Transverse colon (tissue), 4 donors: ENCODE results near the gene DHRSX. TPM values are rescaled to one million over a fixed set of nuclear protein-coding genes. Genes with fewer than 3 reads are reported as not detected.

Experiments used
- DNase-seq: peaks from one replicate; pipeline ENCODE4 v3.0.0-alpha.2; 2019
- H3K27ac ChIP-seq, 4 donors: fragments of 200-600 bp; sonication (generic); 2 replicates each; pipeline ENCODE4 v1.5.1; 2016 to 2018; ENCODE audit warnings: inconsistent platforms in 4 of 4
- H3K27me3 ChIP-seq: fragments of 200-600 bp; sonication (generic); 2 replicates; pipeline ENCODE4 v1.5.1; 2017; ENCODE audit warnings: inconsistent platforms
- H3K36me3 ChIP-seq, 4 donors: fragments of 200-600 bp; sonication (generic); 2 replicates each; pipeline ENCODE4 v1.5.1; 2017 to 2019; ENCODE audit warnings: inconsistent platforms in 4 of 4
- H3K4me1 ChIP-seq, 4 donors: fragments of 200-600 bp; sonication (generic); 2 replicates each; pipeline ENCODE4 v1.5.1; 2017 to 2020; ENCODE audit warnings: inconsistent platforms in 4 of 4
- H3K4me3 ChIP-seq, 4 donors: fragments of 200-600 bp; sonication (generic); 1 replicate in 1 of 4; 2 replicates in 3 of 4; pipeline versions ENCODE4 v1.5.1 to v1.6.1; 2017 to 2019; ENCODE audit warnings: inconsistent platforms in 4 of 4
- H3K9me3 ChIP-seq, 2 donors: fragments of 200-600 bp; sonication (generic); 2 replicates each; pipeline ENCODE4 v1.5.1; 2017 to 2019; ENCODE audit warnings: inconsistent platforms in 2 of 2
- EP300 ChIP-seq: sonication (generic); formaldehyde crosslinking; IDR thresholded peaks from one replicate; pipeline ENCODE4 v1.6.1; 2017; ENCODE audit warnings: antibody characterized with exemption, low read depth
- POLR2A ChIP-seq: fragments of 450-650 bp; IDR thresholded peaks from one replicate; pipeline ENCODE4 v1.6.1; 2016; ENCODE audit warnings: antibody characterized with exemption, mild to moderate bottlenecking, moderate library complexity
- POLR2AphosphoS5 ChIP-seq, 3 donors: sonication (generic); formaldehyde crosslinking; IDR thresholded peaks; one replicate each; pipeline ENCODE4 v1.6.1; 2016; ENCODE audit warnings: antibody characterized with exemption in 3 of 3
- WGBS, 2 donors: methylation state at CpG; one replicate each; pipeline ENCODE4 v1.1.5; 2018; ENCODE audit warnings: low coverage in 1 of 2; 5-methylcytosine and 5-hydroxymethylcytosine counted together
- in situ Hi-C, 4 donors: fragments of 200-750 bp; cut with MboI; loops; one replicate each; pipeline versions ENCODE4 v1.15.0 to v1.15.1; 2017; ENCODE audit warnings: low sequenced_read_pairs in 3 of 4, low pct_ligation_motif_present in 1 of 4, low pct_unique_long_range_greater_than_20kb in 1 of 4
- intact Hi-C: fragments of 100-400 bp; cut with DNase I; formaldehyde crosslinking; loops from one replicate; pipeline ENCODE4 v1.15.1; 2023; ENCODE audit warnings: low total_unique reads
- total RNA-seq, 4 donors: library from RNA; depleted of rRNA; stranded (reverse); fragments of >200 nt; gene quantifications; one replicate each; pipeline ENCODE4 v1.1.0, GENCODE V29; 2016
- TF ChIP-seq, protein P1 (sequence below), 5 experiments: fragments of 200-600 bp in 3 of 5; fragments of 450-650 bp in 2 of 5; sonication (generic) in 3 of 5; IDR thresholded peaks; 1 replicate in 2 of 5; 2 replicates in 3 of 5; pipeline ENCODE4 v1.5.1; 2016 to 2017; ENCODE audit warnings: antibody characterized with exemption in 5 of 5, inconsistent platforms in 3 of 5, mild to moderate bottlenecking in 2 of 5, moderate library complexity in 1 of 5

The DHRSX gene
- total RNA-seq, 4 donors from 2014 or later = 27.9 to 39.9 (median 33.9) TPM

DNA sequence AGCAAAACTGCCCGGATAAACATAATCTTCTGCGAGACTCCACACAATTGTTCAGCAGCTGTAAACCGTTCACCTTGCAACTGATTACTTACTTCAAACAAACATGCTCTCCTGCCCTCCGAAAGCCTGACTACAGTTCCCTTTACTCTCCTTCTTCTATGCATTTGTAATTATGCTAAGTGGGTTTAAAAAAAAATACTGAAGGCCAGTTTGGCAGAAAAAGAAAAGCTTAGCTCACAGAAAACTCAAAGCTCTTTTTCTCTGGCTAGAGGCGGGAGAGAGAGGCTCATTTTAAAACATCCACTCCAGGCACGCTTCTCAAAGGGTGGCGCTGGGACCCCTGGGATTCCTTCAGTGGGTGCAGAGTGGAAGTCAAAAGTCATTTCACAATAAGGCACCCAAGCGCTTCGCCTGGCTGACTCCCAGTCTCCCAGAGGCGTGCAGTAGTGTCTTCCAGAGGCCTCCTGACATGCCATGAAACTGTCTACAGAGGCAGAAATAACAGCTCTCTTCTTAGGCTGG is 1.9 kb downstream of the DHRSX start:
- TF ChIP-seq POLR2AphosphoS5 (IDR thresholded peaks at IDR 0.05) (no peak), POLR2A (no peak), EP300 (no peak)
- TF ChIP-seq, protein P1, sequence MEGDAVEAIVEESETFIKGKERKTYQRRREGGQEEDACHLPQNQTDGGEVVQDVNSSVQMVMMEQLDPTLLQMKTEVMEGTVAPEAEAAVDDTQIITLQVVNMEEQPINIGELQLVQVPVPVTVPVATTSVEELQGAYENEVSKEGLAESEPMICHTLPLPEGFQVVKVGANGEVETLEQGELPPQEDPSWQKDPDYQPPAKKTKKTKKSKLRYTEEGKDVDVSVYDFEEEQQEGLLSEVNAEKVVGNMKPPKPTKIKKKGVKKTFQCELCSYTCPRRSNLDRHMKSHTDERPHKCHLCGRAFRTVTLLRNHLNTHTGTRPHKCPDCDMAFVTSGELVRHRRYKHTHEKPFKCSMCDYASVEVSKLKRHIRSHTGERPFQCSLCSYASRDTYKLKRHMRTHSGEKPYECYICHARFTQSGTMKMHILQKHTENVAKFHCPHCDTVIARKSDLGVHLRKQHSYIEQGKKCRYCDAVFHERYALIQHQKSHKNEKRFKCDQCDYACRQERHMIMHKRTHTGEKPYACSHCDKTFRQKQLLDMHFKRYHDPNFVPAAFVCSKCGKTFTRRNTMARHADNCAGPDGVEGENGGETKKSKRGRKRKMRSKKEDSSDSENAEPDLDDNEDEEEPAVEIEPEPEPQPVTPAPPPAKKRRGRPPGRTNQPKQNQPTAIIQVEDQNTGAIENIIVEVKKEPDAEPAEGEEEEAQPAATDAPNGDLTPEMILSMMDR (IDR thresholded peaks at IDR 0.05) = no peak
- 10 to 15% methylated on average over 5 to 10 of the region's 10 CpGs for whole genome bisulfite sequencing, 2 donors
- H3K4me3 ChIP-seq = peak overlapping the region in 3 of 4 donors; percentile 70 to 94 (median 92)
- peak; percentile 46 for DNase-seq
- H3K9me3 ChIP-seq = no peaks in the 10 kb centered on the region
- no peaks in the 10 kb centered on the region for H3K36me3 ChIP-seq
- peak overlapping the region; percentile 91 to 97 (median 96) for H3K27ac ChIP-seq
- intact Hi-C loops = no loop called here
- H3K4me1 ChIP-seq = peaks cover 8 to 54% (median 35%) of the 10 kb centered on the region in 4 donors
- H3K27me3 ChIP-seq = no peaks in the 10 kb centered on the region
- in situ Hi-C loops = no loop called here

DNA sequence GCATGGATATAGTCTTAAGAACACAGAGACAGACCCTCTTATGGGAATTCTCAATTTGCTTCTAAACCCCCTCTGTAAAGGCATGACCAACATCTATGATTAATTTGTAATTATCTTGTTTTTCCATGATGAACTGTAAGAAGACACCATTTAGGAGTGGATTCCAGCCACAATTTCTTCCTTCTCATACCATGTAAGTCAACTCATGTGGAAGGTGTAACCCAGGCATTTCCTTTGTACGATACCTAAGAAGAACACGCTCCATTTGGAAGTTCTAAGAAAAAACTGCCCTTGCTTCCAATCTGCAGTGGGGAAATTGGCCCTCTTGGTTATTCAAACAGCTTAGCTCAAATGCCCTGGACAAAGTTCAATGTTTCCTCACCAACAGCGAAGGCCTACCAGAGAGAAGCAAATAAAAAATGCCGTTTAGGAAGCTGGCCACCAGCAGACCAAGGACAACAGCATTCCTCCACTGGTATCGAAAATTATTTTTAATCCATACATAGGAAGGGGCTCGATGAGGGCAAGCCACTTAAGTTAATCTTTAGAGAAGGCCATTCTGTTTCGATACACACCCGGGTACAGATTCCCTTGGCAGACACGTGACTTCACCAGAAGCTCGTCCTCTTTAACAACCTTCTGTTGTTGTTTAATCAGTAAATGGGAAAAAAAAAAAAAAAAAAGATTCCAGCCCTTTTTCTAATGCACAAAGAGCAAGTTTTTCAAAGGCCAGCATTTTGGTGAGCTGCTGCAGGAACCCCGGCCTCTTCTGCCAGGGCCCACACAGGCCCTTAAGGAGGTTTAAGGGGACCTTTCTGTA is 2.6 kb downstream of the DHRSX start:
- in situ Hi-C loops (no loop called here), intact Hi-C loops (no loop called here)
- TF ChIP-seq POLR2A (no peak), POLR2AphosphoS5 (IDR thresholded peaks at IDR 0.05) (no peak), EP300 (no peak)
- TF ChIP-seq, protein P1 (IDR thresholded peaks at IDR 0.05) = no peak
- 13 to 26% methylated on average over 9 to 11 of the region's 11 CpGs for whole genome bisulfite sequencing, 2 donors
- Histone ChIP-seq H3K27ac (peak overlapping the region; percentile 91 to 97 (median 96)), H3K9me3 (no peaks in the 10 kb centered on the region), H3K27me3 (no peaks in the 10 kb centered on the region), H3K4me3 (peak overlapping the region in 3 of 4 donors; percentile 70 to 94 (median 92)), H3K36me3 (no peaks in the 10 kb centered on the region), H3K4me1 (peaks cover 8 to 54% (median 35%) of the 10 kb centered on the region in 4 donors)
- peak; percentile 27 for DNase-seq

DNA sequence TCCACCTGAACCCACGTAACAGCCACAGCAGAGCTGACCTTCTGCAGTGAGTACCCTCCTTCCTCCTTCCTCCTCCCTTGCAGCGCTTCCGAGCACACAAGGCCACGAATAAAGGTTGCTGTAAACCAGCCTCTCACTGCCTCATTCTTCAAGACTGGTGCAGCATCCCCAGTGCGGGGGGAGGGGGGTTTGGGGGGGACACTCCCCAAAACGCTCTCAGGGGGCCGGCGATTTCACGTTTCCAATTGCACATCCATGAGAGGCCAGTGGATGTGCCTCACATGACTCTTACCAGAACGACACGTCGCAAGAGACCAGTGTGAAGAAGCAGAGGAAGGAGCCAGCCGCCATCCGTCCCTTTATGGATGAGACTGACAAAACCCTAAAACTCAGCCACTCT is 5.2 kb downstream of the DHRSX start:
- H3K27me3 ChIP-seq = no peaks in the 10 kb centered on the region
- no peak overlapping the region for H3K27ac ChIP-seq
- TF ChIP-seq POLR2AphosphoS5 (IDR thresholded peaks at IDR 0.05) = no peak
- no peak for TF ChIP-seq POLR2A
- no peak for TF ChIP-seq EP300
- TF ChIP-seq, protein P1 (IDR thresholded peaks at IDR 0.05) = no peak
- 88 to 93% methylated on average over 3 to 14 of the region's 14 CpGs for WGBS, 2 donors
- in situ Hi-C loops = no loop called here
- no peak overlapping the region for H3K4me3 ChIP-seq
- peaks cover 0 to 2% (median under 1%) of the 10 kb centered on the region in 4 donors for H3K36me3 ChIP-seq
- H3K9me3 ChIP-seq = no peaks in the 10 kb centered on the region
- intact Hi-C loops = no loop called here
- H3K4me1 ChIP-seq = peaks cover 8 to 37% (median 31%) of the 10 kb centered on the region in 4 donors
- no peak for DNase-seq

DNA sequence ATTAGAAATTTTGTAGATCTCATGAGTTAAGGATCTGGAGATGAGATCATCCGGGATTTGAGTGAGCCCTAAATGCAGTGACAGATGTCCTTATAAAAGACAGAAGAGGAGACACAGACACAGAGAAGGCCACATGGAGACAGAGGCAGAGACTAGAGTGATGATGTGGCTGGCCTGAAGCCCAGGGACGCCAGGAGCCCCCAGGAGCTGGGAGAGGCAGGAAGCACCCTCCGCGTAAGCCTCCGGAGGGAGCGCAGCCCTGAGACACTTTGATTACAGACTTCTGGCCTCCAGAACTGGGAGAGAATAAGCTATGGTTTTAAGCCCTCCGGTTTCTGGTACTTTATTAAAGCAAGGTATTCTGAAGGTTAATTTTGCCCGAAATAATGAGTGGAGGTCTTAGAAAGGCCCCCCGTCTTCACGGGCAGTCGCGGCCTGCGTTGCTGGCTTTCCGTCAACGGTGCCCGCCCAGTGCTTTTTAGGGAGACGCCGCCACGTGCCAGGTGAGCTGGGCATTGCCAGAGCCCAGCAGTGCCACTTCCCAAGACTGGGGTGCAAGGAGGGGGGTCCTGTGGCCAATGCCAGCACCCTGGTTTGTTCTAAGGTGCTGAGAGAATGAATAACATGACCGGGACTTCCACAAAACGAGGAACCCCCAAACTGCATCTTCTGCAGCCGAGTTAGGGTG is 8.1 kb downstream of the DHRSX start:
- no peak overlapping the region for H3K4me3 ChIP-seq
- no peak for DNase-seq
- H3K4me1 ChIP-seq = peaks cover under 1 to 15% (median 9%) of the 10 kb centered on the region in 4 donors
- no peaks in the 10 kb centered on the region for H3K9me3 ChIP-seq
- TF ChIP-seq POLR2A = no peak
- TF ChIP-seq, protein P1 (IDR thresholded peaks at IDR 0.05) = no peak
- TF ChIP-seq EP300 = no peak
- TF ChIP-seq POLR2AphosphoS5 (IDR thresholded peaks at IDR 0.05) = no peak
- intact Hi-C loops = no loop called here
- H3K27ac ChIP-seq = no peak overlapping the region
- peaks cover 0 to 31% (median 15%) of the 10 kb centered on the region in 4 donors for H3K36me3 ChIP-seq
- no peaks in the 10 kb centered on the region for H3K27me3 ChIP-seq
- WGBS, 2 donors = 82 to 90% methylated on average over 8 to 22 of the region's 22 CpGs
- in situ Hi-C loops = no loop called here
